SU-DHL-6 (cell line): Measurements from ENCODE around the gene DHX38.
"Not testable (repeated sequence)": the region's sequence is repeated elsewhere in the genome, so short reads cannot be mapped to it uniquely, and the experiment has no call there.

ENCODE experiments used
- H2AFZ ChIP-seq: fragments of 200-600 bp; sonication (generic); 2 replicates; pipeline ENCODE4 v1.6.1; 2014; ENCODE audit warnings: low read depth, mild to moderate bottlenecking, moderate library complexity, mixed read lengths, antibody characterized with exemption, low read length; ENCODE audit not compliant: severe bottlenecking
- H3F3A ChIP-seq: fragments of 200-600 bp; shearing (Covaris generic); 2 replicates; pipeline ENCODE4 v1.6.0; 2016; ENCODE audit warnings: antibody characterized with exemption, mild to moderate bottlenecking; ENCODE audit not compliant: insufficient read depth
- H3K27ac ChIP-seq: fragments of 200-600 bp; sonication (generic); 2 replicates; pipeline ENCODE4 v1.5.1; 2016; ENCODE audit warnings: low read depth, mild to moderate bottlenecking, low read length, moderate library complexity, mixed read lengths
- H3K27me3 ChIP-seq: fragments of 200-600 bp; sonication (generic), shearing (Covaris generic); 2 replicates; pipeline ENCODE4 v1.6.0; 2014; ENCODE audit warnings: mild to moderate bottlenecking, low read length
- H3K36me3 ChIP-seq: fragments of 200-600 bp; sonication (generic); 2 replicates; pipeline ENCODE4 v1.6.1; 2014; ENCODE audit warnings: mild to moderate bottlenecking, low read length, mixed read lengths
- H3K4me2 ChIP-seq: fragments of 300-600, 200-600 bp; shearing (Covaris generic), sonication (generic); 2 replicates; pipeline ENCODE4 v1.6.0; 2014; ENCODE audit warnings: low read length, low read depth, mild to moderate bottlenecking; ENCODE audit not compliant: poor library complexity, severe bottlenecking
- H3K4me3 ChIP-seq: fragments of 200-600 bp; sonication (generic); 2 replicates; pipeline ENCODE4 v1.5.1; 2014; ENCODE audit warnings: antibody characterized with exemption, low read length, mild to moderate bottlenecking, mixed read lengths; ENCODE audit not compliant: insufficient read depth, poor library complexity, severe bottlenecking
- H3K79me2 ChIP-seq: fragments of 200-600 bp; sonication (generic); 2 replicates; pipeline ENCODE4 v1.6.1; 2014; ENCODE audit warnings: mild to moderate bottlenecking, low read length, moderate library complexity; ENCODE audit not compliant: insufficient read depth
- H3K9ac ChIP-seq: fragments of 200-600 bp; sonication (generic); 2 replicates; pipeline ENCODE4 v1.7.0; 2014; ENCODE audit warnings: mild to moderate bottlenecking, low read length
- H3K9me2 ChIP-seq: fragments of 200-600 bp; sonication (generic); replicated peaks from 2 replicates; pipeline ENCODE4 v1.6.1; 2014; ENCODE audit warnings: low read length; ENCODE audit not compliant: insufficient read depth
- H3K9me3 ChIP-seq: fragments of 200-600 bp; sonication (generic); 2 replicates; pipeline ENCODE4 v1.6.1; 2014; ENCODE audit warnings: low read length, mixed read lengths; ENCODE audit not compliant: insufficient read depth
- H4K20me1 ChIP-seq: fragments of 200-600 bp; sonication (generic); 2 replicates; pipeline ENCODE4 v1.6.1; 2014; ENCODE audit warnings: low read depth, mild to moderate bottlenecking, antibody characterized with exemption, low read length, moderate library complexity, mixed read lengths
- EZH2phosphoT487 ChIP-seq: fragments of 200-600 bp; sonication (generic), shearing (Covaris generic); conservative IDR thresholded peaks from 2 replicates; pipeline ENCODE4 v1.6.1; 2018; ENCODE audit warnings: mild to moderate bottlenecking, antibody characterized with exemption, low read length, moderate library complexity, mixed read lengths
- TF ChIP-seq, protein P1 (sequence below): fragments of 200-600 bp; sonication (generic); IDR thresholded peaks from one replicate; pipeline ENCODE4 v1.5.1; 2017; ENCODE audit warnings: antibody characterized with exemption, mild to moderate bottlenecking, low read length, moderate library complexity; ENCODE audit not compliant: insufficient read depth, poor library complexity, severe bottlenecking

DHX38 gene

DNA sequence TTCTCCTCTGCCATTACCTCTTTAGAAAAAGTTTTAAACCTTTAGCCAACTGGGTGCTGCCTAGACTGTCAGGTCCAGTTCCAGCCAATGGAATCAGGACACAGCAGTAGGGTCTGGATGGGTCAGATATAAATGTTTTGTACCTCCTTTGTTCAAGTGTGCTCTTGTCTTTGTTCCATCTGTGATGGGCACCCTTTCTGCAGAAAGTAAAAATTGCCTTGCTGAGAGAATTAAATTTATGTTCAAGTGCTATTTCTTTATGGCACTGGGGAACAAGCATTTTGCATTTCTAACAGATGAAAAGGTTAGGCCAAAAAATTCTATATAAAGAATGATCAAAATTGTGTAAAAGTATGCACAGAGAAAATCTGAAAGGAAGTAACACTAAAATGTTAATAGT, 44.5 kb upstream of the DHX38 start:
- H3K9me2 ChIP-seq = no peaks in the 10 kb centered on the region
- no peak overlapping the region for H3K27ac ChIP-seq
- TF ChIP-seq, protein P1, sequence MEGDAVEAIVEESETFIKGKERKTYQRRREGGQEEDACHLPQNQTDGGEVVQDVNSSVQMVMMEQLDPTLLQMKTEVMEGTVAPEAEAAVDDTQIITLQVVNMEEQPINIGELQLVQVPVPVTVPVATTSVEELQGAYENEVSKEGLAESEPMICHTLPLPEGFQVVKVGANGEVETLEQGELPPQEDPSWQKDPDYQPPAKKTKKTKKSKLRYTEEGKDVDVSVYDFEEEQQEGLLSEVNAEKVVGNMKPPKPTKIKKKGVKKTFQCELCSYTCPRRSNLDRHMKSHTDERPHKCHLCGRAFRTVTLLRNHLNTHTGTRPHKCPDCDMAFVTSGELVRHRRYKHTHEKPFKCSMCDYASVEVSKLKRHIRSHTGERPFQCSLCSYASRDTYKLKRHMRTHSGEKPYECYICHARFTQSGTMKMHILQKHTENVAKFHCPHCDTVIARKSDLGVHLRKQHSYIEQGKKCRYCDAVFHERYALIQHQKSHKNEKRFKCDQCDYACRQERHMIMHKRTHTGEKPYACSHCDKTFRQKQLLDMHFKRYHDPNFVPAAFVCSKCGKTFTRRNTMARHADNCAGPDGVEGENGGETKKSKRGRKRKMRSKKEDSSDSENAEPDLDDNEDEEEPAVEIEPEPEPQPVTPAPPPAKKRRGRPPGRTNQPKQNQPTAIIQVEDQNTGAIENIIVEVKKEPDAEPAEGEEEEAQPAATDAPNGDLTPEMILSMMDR = no peak
- TF ChIP-seq EZH2phosphoT487 = no peak
- H4K20me1 ChIP-seq = no peaks in the 10 kb centered on the region
- no peak overlapping the region for H3K4me3 ChIP-seq
- H3K27me3 ChIP-seq = no peaks in the 10 kb centered on the region
- no peak overlapping the region for H2AFZ ChIP-seq
- no peaks in the 10 kb centered on the region for H3K79me2 ChIP-seq
- H3K9me3 ChIP-seq = peaks cover 6% of the 10 kb centered on the region; the same call in 1 of the 2 replicates
- H3K9ac ChIP-seq = no peak overlapping the region
- no peaks in the 10 kb centered on the region for H3K36me3 ChIP-seq
- H3F3A ChIP-seq = no peaks in the 10 kb centered on the region
- H3K4me2 ChIP-seq = no peak overlapping the region

GRCh38 chr16:72050769-72051464, 42.7 kb upstream of the DHX38 start:
- no peak overlapping the region for H3K27ac ChIP-seq

DNA sequence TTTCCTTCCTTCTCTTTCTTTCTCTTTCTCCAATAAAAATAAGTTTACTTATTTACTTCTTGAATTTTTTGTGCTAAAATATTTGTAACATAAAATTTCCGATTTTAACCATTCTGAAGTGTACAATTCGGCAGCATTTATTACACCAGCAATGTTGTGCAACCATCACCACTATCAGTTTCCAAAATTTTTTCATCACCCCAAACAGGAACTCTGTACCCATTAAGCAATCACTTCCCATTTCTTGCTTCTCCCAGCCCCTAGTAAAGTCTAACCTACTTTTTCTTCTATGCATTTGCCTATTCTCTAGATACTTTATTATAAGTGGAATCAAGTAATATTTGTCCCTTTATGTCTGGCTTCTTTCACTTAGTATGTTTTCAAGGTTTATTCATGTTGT, 41.8 kb upstream of the DHX38 start:
- no peak overlapping the region for H2AFZ ChIP-seq

More at GRCh38 chr16:72050769-72051464, 42.7 kb upstream of the DHX38 start:
- no peaks in the 10 kb centered on the region for H3K27me3 ChIP-seq
- H3K4me3 ChIP-seq = no peak overlapping the region
- no peak for TF ChIP-seq EZH2phosphoT487
- TF ChIP-seq, protein P1 = no peak
- H3K36me3 ChIP-seq = no peaks in the 10 kb centered on the region
- H3K9ac ChIP-seq = no peak overlapping the region
- H3K4me2 ChIP-seq = no peak overlapping the region
- H3K9me2 ChIP-seq = no peaks in the 10 kb centered on the region
- H3K79me2 ChIP-seq = no peaks in the 10 kb centered on the region
- H4K20me1 ChIP-seq = no peaks in the 10 kb centered on the region
- no peak overlapping the region for H2AFZ ChIP-seq
- H3F3A ChIP-seq = no peaks in the 10 kb centered on the region
- H3K9me3 ChIP-seq = peaks cover 6% of the 10 kb centered on the region; the same call in 1 of the 2 replicates

DNA sequence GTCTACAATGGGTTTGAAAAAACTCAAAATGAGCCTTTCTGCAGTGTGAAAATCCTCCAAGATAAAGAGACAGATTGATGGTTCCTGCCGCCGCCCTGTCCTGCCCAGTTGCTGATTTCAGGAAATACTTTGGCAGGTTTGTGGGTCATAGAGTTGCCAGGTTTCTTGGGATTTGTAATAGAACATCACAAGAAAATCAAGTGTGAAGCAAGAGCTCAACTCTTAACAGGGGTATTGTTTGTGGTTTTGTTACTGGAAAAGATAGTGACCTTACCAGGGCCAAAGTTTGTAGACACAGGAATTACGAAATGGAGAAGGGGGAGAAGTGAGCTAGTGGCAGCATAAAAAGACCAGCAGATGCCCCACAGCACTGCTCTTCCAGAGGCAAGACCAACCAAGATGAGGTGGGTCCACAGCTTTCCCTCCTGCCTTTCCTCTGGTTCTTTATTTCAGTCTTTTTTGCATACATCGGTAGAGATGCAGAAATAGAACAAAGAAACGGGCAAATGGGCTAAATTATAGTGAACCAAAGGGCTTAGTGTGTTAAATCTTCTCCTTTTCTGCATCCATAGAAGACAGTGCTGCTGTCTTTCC, 39.3 kb upstream of the DHX38 start, which contains the start of gene HP:
Gene HP (plus strand): TSS at position 252 of the 594 bp plus-strand sequence. CDS start 148 bp downstream, at position 400.
- H3K27ac ChIP-seq, H3K9ac ChIP-seq: not testable (repeated sequence)

More for the DNA sequence above, 41.8 kb upstream of the DHX38 start:
- Histone ChIP-seq H3K9ac (no peak overlapping the region), H3K9me2 (no peaks in the 10 kb centered on the region), H3K4me2 (no peak overlapping the region), H3F3A (no peaks in the 10 kb centered on the region), H3K27ac (no peak overlapping the region), H3K36me3 (no peaks in the 10 kb centered on the region), H4K20me1 (no peaks in the 10 kb centered on the region), H3K79me2 (no peaks in the 10 kb centered on the region), H3K27me3 (no peaks in the 10 kb centered on the region), H3K9me3 (peaks cover 6% of the 10 kb centered on the region; the same call in 1 of the 2 replicates), H3K4me3 (no peak overlapping the region)
- no peak for TF ChIP-seq EZH2phosphoT487
- TF ChIP-seq, protein P1 = no peak

More for the DNA sequence above, 39.3 kb upstream of the DHX38 start, which contains the start of gene HP:
- not testable (repeated sequence) for H2AFZ ChIP-seq, H3K9me2 ChIP-seq, H3K4me2 ChIP-seq, H3K36me3 ChIP-seq, H3K27me3 ChIP-seq, H3K79me2 ChIP-seq, H3K9me3 ChIP-seq, H3K4me3 ChIP-seq, H3F3A ChIP-seq, H4K20me1 ChIP-seq
